GM12864 (cell line): ENCODE results near the gene CFL1.

ENCODE experiments used
- DNase-seq: peaks from one replicate; pipeline ENCODE4 v3.0.0-alpha.2; 2011; ENCODE audit warnings: low read depth
- H3K4me3 ChIP-seq: 2 replicates; pipeline ENCODE4 v1.5.1; 2011; ENCODE audit warnings: mild to moderate bottlenecking, low read depth, low read length, control low read depth
- TF ChIP-seq, protein P1 (sequence below): IDR thresholded peaks from 2 replicates; pipeline ENCODE4 v1.5.1; 2011; ENCODE audit warnings: low read depth, mild to moderate bottlenecking, moderate library complexity, low read length, control low read depth, inconsistent platforms; ENCODE audit errors: missing control alignments

CFL1 gene

DNA sequence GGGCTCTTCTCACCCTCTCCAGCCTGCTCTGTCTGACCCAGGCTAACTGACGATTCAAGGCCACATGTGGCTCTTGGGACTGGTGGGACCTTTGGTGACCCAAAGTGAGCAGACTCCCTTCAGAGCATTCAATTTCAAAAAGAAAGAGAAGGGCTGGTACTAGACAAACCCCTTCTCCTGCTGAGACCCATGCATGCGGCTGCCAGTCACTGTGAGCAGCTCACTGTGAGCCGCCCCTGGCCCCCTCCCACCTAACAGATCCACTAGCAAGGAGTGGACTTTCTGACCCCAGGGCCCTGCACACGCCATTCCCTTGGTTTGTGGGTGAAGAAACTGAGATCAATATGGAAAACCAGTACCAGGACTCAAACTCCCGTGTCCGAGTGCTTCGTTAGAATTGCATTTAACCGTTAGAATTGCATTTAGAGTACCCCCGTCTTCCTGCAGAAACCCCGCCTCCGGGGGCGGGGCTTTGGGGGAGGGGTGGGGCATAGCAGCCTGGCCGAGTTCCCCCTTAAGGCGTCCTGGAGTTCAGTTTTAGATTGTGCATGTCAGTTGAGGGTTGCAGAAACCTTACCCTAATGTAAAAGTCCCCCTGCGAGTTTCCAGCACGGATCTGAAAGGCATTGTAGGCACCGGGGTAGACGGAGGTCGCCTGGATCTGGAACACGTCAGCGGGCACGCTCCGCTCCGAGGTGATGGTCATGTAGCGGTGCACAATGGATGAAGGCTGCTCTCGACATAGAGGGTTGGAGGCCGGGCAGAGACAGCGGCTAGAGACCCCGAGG, 9.5 kb upstream of the CFL1 start:
- TF ChIP-seq, protein P1, sequence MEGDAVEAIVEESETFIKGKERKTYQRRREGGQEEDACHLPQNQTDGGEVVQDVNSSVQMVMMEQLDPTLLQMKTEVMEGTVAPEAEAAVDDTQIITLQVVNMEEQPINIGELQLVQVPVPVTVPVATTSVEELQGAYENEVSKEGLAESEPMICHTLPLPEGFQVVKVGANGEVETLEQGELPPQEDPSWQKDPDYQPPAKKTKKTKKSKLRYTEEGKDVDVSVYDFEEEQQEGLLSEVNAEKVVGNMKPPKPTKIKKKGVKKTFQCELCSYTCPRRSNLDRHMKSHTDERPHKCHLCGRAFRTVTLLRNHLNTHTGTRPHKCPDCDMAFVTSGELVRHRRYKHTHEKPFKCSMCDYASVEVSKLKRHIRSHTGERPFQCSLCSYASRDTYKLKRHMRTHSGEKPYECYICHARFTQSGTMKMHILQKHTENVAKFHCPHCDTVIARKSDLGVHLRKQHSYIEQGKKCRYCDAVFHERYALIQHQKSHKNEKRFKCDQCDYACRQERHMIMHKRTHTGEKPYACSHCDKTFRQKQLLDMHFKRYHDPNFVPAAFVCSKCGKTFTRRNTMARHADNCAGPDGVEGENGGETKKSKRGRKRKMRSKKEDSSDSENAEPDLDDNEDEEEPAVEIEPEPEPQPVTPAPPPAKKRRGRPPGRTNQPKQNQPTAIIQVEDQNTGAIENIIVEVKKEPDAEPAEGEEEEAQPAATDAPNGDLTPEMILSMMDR: no peak
- H3K4me3 ChIP-seq: no peak overlapping the region
- no peak for DNase-seq

DNA sequence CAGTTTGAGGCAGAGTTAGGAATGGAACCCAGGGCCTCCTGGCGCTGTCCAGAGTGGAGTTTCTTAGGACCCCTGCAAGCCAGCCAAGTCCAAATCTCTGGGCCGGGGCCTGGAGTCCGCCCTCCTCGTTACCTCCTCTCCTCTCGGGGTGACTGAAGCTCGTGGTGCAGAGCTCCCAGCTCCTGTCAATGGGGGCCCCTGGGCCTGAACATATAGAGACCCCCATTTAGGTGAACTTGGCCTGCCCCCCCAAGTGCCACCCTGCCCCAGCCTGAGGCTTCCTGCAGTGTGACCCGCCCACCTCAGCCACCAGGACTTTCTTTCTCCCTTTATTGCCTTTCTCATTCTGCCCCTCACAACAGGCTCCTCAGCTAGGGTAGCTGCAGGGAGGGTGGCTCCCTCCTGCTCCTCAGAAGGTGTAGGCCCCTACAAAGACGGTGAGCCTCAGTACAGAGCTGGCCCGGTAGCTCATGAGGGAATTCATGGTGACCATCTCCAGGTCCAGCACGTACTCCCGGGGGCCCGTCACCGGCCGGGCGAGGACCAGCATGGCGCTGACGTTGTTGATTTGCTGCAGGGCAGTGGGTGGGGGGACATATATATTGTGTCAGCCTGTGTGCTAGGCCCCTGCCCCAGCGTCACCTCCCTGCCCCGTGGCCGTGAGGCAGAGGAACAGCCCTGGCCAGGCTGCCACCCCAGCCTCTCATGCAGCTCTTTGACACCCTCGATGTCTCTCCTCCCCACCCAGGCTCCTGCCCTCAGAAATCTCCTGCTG, 8.7 kb upstream of the CFL1 start:
- TF ChIP-seq, protein P1: no peak
- H3K4me3 ChIP-seq: no peak overlapping the region
- no peak for DNase-seq

DNA sequence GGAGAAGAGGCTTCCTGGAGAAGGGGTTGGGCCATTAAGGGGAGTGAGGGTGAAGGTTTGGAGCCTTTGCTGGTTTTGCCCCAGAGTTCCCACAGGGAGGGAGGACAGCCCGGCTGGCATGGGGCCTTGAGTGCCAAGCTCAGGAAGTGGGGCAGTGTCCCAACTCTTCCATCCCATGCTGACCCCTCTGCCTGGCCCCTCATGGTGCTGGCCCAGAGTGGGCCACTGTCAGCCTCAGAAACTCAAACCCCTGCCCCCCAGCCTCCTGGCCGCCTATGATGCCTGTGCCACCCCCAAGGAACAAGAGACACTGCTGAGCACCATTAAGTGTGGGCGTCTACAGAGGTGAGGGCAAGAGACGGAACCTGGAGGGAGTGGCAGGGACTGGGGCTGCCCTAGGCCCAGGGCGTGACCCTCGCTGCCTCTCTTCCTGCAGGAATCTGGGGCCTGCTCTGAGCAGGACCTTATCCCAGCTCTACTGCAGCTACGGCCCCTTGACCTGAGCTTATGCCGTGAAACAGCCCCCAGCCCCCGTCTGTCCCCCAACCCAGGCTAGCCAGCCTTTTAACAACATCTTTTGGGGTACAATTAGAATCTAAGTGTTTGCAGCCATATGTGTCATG, 7.7 kb upstream of the CFL1 start:
- no peak for DNase-seq
- no peak overlapping the region for H3K4me3 ChIP-seq
- TF ChIP-seq, protein P1: no peak

DNA sequence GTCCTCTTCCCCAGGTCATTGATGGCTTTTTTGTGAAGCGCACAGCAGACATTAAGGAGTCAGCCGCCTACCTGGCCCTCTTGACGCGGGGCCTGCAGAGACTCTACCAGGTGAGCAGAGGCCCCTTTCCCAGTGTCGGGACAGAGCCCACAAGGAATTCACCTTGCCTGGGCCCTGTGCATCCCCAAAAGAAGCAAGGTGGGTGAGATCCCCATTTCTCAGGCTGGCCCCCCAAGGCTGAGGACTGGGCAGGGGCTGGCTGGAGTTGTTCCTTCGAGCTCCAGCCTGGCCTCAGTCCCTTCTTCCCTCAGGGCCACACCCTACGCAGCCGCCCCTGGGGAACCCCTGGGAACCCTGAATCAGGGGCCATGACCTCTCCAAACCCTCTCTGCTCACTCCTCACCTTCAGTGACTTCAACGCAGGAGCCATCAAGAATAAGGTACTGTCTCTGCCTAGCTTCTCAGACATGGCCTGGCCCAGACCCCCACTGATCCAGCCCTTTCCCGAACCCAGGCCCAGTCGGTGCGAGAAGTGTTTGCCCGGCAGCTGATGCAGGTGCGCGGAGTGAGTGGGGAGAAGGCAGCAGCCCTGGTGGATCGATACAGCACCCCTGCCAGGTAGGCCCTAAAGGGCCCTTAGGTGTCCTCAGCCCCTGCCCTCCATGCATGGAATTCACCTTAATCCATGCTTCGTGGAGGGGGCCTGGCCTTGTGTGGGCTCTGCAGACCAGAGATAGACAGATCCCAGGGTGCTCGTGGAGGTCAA, 6.9 kb upstream of the CFL1 start:
- DNase-seq: no peak
- no peak overlapping the region for H3K4me3 ChIP-seq
- TF ChIP-seq, protein P1: no peak

DNA sequence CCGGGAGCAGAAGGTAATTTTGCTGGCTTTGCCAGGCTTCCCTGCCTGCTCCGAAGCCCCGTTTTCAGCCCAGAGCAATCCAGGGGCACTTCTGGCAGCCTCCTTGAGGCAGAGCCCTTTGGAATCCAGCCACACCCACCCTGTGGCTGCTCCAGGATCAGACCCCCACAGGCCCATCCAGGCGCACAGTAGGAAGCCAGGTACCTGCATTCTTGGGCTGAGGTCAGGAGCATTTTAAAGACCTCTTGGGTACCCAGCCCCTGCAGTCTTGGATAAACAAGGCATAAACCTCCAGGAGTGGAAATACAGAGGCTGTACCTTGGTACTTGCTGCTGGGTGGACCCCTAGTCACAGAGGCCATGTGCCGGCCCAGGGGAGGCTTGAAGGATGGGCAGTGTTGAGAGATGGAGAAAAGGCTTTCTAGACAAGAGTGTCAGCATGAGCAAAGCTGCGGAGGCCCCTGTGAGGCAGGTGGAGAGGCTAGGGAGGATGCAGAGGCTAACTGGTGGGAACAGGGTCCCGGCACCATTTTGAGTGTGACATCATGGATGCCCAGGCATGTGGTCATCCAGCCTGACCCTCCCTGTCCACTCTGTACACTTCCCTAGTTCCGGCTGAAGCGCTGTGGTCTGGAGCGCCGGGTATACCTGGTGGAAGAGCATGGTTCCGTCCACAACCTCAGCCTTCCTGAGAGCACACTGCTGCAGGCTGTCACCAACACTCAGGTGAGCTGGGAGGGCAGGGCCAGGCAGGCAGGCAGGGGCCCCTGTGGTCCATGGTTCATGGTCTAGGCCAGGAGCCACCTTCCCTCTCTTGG, 6.1 kb upstream of the CFL1 start:
- DNase-seq: no peak
- no peak overlapping the region for H3K4me3 ChIP-seq
- TF ChIP-seq, protein P1: no peak
